HG03457 (cell line): ENCODE measurements around the gene F2RL3.

Experiments
- ATAC-seq: cut with Tn5 transposase; IDR thresholded peaks from one replicate; pipeline ENCODE4 v1.9.1; 2021; ENCODE audit warnings: moderate number of reproducible peaks; ENCODE audit not compliant: unreplicated experiment

Gene F2RL3

DNA sequence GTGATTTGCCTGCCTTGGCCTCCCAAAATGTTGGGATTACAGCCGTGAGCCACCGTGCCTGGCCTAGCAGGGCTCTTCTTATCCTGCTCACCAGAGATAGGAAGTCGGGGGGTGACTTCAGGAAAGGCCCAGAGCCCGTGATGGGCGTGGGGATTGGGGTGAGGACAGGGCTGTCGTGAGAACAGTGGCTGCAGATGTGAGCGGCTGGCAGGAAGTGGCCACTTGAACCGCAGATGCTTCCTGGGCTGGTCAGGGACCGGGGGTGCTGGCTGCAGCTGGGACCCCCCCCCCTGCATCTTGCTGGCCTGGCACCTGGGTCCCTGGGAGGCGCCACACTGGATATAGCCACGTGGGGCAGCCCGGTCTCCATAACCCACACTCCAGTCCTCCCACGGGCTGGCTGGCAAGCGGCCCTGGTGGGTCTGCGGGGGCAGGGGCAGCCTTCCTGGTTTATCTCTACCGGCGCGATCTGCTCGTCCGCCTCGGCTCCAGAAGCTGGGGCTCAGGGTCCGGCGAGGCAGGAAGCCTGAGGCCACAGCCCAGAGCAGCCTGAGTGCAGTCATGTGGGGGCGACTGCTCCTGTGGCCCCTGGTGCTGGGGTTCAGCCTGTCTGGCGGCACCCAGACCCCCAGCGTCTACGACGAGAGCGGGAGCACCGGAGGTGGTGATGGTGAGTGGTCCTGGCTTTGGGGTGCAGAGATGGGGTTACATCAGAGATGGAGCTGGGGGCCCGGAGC is at the start of gene F2RL3:
Gene F2RL3 (plus strand): TSS at position 371 of the 737 bp plus-strand sequence. CDS start 191 bp downstream, at position 562.
- ATAC-seq: no peak

DNA sequence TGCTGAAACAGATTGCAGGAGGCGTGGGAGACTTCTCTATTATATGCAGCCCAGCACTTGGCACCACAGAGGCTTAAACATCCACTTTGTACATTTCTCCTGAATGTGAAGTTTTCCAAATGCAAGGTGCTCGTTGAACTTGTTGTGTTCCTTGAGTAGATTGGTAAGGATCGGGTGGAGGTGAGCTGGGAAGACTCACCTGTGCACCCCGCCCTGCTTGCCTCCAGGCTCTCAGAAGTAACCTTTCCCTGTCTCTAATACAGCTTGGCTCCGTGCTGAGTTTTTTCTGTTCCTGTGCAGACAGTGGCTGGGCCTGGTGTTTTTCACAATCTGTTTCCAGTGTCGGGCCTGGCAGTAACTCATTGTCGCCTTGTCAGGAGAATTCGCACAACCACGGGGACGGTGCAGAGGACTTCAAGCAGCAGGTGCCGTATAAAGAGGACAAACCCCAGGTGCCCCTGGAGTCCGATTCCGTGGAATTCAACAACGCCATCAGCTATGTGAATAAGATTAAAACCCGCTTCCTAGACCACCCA is 47.3 kb upstream of the F2RL3 start:
- ATAC-seq: no peak

DNA sequence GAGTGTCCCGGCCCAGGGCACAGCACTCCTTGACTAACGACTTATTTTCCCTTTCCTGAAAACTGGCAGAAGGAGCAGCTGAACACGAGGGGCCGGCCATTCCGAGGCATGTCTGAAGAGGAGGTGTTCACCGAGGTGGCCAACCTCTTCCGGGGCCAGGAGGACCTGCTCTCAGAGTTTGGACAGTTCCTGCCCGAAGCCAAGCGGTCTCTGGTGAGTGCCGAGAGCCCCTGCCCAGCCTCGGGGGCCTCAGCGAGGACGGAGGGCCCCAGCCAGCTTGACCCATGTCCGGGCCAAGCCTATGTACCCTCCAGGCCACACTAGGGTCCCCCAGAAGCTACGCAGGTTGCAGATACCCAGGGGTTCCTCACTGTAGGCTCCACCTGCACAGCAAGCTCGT is 41.9 kb upstream of the F2RL3 start:
- ATAC-seq: no peak

DNA sequence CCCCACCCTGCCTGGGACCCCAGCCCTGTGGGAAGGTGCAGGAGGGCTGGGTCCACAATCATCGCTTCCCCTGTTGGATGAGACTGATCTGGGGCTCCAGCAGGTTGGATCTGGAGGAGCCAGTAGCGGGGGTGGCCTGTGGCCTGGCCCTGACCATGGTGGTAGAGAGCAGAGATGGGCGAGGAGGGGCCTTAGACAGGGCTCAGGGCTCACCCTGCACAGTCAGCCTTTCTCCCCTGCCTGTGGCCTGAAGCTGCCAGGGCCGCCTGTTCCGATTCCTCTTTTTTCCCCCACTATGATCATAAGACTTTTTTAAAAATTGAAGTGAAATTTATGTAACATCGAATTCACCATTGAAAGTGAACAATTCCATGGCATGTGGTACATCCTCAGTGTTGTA is 41.4 kb upstream of the F2RL3 start:
- no peak for ATAC-seq

DNA sequence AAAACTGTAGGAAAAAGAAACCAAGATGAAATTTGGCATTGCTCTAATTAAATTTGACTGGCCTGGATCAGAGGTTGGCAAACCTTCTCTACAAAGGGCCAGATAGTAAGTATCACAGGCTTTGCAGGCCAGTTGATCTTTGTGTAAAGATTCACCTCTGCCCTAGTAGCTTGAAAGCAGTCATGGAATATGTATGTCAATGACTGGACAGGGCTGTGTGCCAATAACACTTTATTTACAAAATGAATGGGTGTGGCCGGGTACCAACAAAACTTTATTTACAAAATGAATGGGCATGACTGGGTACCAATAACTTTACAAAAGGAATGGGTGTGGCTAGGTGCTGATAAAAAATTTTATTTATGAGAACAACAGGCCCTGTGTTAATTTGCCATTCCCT is 39.6 kb upstream of the F2RL3 start:
- no peak for ATAC-seq

DNA sequence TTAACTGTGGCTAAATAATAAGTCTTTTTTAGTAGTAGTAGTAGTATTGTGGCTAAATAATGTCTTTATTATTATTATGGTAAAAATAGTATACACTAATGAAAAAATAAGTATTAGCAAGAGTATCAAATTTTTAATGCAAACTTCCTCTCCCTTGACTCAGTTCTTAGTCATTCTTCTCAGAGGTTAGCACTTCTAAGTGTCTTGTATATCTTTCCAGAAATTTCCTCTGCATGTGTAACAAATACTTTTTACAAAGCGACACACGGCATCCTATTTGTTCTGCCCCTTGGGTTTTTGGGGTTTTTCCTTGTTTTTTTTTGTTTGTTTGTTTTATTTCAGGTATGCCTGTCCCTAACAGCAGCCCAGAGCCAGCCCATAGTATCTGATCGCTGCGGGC is 38.7 kb upstream of the F2RL3 start:
- no peak for ATAC-seq

DNA sequence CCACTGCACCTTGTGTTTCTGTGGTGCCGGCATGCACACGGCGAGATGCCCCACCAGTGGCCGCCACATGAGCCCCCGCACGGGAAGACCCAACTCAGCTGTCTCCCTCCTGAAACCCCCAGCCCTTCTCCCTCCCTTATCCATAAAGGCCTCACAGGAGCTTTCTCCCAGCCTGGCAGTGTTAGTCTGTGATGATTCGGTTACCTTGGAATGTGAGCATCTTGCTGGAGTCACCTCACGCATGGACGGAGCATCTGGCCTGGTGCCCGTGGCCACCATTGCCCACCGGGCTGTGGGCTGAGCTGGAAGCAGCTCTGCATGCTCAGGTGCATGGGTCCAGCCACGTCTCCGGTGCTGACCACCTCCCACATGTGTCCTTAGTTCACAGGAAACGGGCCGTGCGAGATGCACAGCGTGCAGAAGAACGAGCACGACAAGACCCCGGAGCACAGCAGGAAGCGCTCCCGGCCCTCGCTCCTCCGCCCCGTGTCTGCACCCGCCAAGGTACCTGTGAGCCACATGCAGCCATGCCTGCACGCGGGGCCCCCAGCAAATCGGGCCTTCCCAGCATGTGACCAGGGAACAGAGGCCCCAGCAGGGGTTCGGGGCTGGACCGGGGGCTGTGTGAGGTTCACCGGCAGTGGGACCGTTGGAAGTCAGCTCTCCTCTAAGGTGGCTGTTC is 37.6 kb upstream of the F2RL3 start:
- no peak for ATAC-seq

DNA sequence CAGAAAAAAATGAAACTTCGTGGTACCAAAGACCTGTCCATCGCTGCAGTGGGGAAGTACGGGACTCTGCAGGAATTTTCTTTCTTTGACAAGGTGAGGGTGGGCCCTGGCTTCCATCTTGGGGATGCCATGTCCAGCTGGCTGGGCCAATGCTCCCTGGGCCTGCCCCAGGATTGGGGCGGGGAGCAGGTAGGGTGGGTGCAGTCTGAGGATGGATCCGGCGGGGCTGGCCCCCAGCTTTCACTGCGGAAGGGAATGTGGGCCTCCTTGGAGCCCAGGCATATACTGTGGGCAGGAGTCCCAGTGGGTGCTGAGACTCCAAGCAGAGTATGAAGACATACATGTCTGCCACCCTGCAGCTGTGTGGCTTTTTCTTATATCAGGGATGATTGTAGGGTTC is 35.7 kb upstream of the F2RL3 start:
- no peak for ATAC-seq

DNA sequence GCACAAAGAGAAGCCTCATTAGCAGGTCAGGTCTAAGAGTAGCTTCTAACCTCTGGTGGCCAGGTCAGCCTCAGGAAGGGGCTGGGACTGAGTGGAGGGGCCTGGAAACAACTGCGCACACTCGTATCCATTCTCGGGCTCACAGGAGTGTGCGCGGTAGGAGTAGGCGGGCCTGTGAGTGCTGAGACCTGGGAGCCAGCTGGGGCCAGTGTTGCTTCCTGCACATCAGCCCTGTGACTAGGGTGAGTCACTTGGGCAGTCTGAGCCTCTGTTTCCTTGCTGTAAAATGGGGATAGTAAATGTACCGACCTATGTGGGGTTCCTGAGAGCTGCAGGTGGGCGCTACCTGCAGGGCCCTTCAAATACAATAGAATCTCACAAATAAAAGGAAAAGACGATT is 32.7 kb upstream of the F2RL3 start:
- no peak for ATAC-seq

DNA sequence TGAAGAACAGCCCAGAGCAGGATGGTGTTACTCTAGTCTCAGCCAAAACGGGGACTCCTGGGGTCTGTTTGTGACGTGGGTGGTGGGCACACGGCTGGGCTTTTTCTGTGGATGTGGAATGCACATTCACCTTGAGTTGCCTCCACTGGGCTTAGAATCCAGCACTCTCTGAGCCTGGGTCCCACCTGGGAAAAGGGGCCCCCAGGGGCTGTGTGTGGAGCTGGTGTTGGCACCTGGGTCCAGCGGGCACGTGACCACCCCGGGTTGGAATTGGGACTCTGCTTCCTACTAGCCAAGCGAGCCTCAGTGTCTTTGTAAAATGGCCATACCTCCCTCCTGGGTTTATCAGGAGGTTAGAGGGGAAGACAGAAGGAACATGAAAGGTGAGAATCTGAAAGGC is 29.2 kb upstream of the F2RL3 start:
- ATAC-seq: no peak

DNA sequence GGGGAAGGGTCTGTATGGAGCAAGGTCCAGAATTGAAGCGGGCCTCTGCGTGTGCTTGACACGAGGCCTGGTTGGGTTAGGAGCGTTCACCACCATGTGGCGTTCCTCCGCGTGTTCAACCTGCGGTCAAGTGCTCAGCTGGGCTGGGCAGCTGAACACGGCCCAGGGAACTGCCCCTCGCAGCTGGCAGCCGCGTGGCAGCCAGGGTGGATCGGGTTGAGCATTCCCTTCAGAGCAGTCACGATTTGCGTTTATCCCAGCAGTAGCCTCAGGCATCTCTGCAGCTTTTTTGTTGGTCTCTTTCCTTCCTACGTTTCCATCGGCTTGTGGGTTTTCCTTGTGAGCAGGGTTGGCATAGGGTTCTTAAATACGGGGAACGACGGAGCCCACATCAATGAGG is 28.7 kb upstream of the F2RL3 start:
- ATAC-seq: no peak

DNA sequence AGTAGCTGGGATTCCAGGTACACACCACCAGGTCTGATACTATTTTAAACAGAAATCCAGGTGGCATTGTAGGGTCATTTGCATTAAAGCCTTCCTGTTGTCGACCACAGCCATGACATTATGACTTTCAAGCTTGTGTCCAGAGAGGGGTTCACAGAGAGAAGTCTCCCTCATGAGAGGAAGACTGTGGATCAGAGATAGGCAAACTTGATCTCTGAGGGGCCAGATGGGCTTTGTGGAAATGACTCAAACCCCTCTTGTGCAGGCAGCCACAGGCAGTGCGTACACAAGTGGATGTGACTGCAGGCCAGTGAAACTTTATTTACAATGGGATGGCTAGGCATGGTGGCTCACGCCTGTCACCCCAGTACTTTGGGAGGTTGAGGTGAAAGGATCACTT is 27.8 kb upstream of the F2RL3 start:
- ATAC-seq: no peak

DNA sequence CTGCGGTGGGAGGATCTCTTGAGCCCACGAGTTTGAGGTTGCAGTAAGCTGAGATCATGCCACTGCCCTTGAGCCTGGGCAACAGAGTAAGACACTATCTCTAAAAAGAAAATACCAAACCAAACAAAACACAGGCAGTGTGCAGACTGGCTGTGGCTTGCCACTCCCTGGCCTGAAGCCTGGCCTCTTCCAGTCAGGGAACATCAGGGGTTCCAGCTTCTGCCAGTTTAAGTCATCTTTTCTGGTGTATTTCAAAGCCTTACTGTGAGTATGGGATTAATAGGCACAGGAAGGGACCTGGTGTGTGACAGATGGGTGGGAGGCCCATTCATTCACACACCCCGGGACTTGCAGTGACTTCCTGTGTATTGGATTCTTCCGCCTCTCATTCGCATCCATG is 27.0 kb upstream of the F2RL3 start:
- no peak for ATAC-seq

DNA sequence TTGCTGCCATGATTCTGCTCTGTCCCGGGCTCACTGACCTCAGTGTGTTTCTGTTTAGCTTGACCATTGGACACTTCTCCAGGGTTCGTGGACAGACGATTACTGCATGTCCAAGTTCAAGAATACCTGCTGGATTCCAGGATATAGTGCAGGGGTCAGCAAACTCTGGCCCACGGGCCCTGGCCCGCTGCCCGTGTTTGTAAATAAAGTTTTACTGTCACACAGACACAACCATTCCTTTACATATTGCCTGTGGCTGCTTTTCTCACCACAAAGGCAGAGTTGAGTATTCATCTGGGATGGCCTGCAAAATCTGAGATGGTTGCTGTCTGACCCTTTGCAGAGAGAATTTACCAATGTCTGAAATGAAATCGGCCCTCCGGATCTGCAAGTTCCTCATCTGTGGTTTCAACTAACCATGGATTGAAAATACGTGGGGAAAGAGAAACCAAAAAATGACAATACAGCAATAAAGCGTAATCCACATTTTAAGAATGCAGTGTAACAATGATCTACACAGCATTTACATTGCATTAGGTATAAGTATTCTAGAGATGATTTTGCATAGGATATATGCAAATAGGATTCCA is 25.9 kb upstream of the F2RL3 start:
- ATAC-seq: no peak

DNA sequence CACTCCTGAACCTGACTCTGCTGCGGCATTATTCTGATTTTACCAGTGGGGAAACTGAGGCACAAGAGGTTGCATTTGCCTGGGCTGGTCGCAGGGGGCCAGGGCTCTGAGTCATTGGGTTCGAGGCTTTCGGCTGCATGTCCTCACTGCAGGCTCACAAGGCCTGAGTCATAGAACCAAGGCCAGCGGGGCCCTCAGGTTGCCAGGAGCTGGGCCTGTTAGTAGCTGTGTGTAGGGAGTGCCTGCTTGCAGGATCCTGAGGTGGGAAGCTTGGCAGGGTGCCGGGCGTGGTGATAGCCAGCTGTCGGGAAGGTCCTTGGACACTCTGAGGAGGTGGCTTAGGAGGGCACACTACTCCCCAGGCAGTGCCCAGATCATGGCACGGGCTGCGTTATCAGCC is 21.6 kb upstream of the F2RL3 start:
- ATAC-seq: no peak

DNA sequence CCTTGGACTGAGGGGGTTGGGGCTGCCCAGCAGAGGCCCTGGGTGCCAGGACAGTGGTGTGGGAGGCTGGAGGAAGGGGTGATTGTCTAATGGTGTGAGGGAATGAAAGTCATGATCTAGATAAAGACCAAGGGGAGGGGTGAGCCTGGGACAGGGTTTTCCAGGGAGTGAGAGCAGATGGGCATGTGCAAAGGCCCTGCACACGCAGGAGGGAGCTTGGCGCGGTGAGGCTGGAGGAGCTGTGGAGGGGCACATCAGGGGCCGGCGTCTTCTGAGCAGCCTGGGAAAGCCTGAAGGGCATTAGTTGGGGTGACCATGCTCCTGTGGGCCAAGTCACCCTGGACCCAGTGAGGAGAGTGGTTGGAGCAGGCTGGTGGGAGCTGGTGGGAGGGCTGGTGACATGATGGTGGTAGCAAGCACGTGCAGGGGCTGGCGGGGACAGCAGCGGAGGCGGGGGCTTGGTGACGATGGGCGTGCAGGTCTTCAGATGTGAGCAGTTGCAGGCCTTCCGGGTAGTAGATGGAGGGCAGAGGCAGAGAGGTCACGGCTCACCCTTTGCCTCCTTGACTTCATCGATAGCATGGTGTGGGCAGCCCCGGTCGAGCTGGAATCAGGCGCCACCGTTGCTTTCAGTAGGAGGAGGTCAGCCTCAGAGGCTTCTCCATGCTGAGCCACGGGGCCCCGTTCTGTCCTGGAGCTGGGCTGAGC is 20.2 kb upstream of the F2RL3 start:
- ATAC-seq: no peak

DNA sequence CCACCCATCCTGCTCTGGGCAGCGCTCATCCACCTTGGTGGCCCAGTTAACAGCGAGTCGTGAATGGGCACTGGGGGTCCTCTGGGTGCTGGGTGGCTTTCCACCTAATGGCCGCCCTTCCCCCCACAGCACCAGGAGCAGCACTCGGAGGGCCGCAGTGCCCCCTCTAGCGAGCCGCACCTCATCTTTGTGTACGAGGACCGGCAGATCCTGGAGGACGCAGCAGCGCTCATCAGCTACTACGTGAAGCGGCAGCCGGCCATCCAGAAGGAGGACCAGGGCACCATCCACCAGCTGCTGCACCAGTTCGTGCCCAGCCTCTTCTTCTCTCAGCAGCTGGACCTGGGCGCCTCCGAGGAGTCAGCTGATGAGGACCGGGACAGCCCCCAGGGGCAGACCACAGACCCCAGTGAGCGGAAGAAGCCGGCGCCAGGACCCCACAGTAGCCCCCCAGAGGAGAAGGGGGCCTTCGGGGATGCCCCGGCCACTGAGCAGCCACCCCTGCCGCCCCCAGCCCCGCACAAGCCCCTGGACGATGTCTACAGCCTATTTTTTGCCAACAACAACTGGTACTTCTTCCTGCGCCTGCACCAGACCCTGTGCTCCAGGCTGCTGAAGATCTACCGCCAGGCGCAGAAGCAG is 19.3 kb upstream of the F2RL3 start:
- no peak for ATAC-seq

DNA sequence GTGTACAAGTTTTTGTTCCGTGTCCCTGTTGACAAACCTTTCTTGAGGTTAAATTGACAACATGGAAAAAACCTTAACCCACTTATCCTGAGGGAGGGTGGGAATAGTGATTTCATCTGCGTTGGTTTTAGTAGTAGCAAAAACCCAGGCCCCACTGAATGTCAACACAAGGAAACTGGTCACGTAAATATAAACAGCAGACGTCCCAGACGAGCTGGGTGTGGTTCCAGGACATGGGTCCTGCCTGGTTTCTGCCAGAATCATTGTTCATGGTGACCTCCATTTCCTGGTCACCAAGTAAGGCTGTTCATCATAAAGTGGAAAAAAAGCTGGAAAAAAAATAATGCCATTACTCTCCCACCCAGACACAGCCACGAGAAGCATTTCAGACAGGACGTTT is 16.9 kb upstream of the F2RL3 start:
- no peak for ATAC-seq

DNA sequence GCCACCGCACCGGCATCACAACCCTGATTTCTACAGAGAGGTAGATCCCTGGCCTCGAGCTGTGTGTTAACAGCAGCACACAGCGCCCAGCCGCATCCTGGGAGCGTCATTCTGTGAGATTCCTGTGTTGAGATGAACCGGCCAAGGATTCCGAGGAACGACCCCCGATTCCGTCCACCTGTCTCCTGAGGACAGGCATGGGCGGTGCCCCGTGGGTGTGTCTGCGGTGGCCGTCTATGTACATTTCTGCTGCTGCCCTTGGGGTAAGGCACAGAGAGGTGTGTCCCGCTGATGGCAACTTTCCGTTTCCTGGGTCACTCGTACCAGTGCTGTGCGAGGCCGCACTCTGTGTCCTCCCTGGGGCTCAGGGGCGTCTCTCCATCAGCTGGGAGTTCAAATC is 16.1 kb upstream of the F2RL3 start:
- ATAC-seq: no peak

DNA sequence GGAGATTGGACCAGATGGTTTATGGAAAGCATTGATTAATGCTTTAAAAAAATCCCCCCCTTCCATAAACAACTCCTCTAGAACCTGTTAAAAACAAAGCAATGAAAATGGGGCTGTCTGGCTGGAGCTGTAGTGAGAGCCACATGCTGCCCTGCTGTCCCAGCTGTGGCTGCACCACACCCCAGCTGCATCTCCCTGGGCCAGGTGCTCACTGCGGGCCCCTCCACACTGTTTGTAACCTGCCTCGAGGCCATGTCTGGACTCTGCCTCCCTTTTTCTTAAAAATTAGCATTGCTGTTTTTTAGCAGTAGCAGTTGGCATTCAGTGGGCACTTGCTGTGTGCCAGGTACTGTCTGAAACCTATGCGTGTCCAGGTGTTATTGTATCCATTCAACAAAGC is 15.2 kb upstream of the F2RL3 start:
- ATAC-seq: no peak
